ENCODE data around the gene PSMD3. TPM values are rescaled to one million over a fixed set of nuclear protein-coding genes. Genes with fewer than 3 reads are reported as not detected.

PSMD3 gene
- total and polyA plus RNA-seq, 4 donors, result 56.2 to 105 (median 84.8) TPM

GRCh38 chr17:40017422-40018080, 36.9 kb downstream of the PSMD3 start:
- peaks cover 0 to 58% (median 19%) of the 10 kb centered on the region in 5 donors for H3K4me1 ChIP-seq (ENCODE audit: control insufficient read depth in 5 of 5, insufficient read depth in 5 of 5, low read length in 5 of 5)
- ATAC-seq (ENCODE audit: insufficient read depth, low FRiP score), result no peak
- peak; percentile 29 to 54 (median 36) for DNase-seq
- no peaks in the 10 kb centered on the region for H3K27me3 ChIP-seq (ENCODE audit: control insufficient read depth in 3 of 3, insufficient read depth in 3 of 3, low read length in 2 of 3)
- TF ChIP-seq CTCF (IDR thresholded peaks at IDR 0.05; ENCODE audit: control extremely low read depth, extremely low read depth), result no peak
- no peaks in the 10 kb centered on the region for H3K9me3 ChIP-seq (ENCODE audit: control insufficient read depth in 4 of 4, insufficient read depth in 3 of 4, low read length in 3 of 4)
- H3K9ac ChIP-seq (ENCODE audit: insufficient read depth in 1 of 2, low read length in 2 of 2), result no peak overlapping the region
- H3K4me3 ChIP-seq, result no peak overlapping the region
- peaks cover 7 to 25% (median 9%) of the 10 kb centered on the region in 4 donors for H3K36me3 ChIP-seq (ENCODE audit: control insufficient read depth in 4 of 4, insufficient read depth in 4 of 4, low read length in 4 of 4)
- H3K27ac ChIP-seq (ENCODE audit: low read depth in 1 of 2, low read length in 1 of 2), result peak overlapping the region in 1 of 2 donors; percentile 55
- 45 to 60% methylated on average over 14 to 15 of the region's 15 CpGs for WGBS, 2 donors

DNA sequence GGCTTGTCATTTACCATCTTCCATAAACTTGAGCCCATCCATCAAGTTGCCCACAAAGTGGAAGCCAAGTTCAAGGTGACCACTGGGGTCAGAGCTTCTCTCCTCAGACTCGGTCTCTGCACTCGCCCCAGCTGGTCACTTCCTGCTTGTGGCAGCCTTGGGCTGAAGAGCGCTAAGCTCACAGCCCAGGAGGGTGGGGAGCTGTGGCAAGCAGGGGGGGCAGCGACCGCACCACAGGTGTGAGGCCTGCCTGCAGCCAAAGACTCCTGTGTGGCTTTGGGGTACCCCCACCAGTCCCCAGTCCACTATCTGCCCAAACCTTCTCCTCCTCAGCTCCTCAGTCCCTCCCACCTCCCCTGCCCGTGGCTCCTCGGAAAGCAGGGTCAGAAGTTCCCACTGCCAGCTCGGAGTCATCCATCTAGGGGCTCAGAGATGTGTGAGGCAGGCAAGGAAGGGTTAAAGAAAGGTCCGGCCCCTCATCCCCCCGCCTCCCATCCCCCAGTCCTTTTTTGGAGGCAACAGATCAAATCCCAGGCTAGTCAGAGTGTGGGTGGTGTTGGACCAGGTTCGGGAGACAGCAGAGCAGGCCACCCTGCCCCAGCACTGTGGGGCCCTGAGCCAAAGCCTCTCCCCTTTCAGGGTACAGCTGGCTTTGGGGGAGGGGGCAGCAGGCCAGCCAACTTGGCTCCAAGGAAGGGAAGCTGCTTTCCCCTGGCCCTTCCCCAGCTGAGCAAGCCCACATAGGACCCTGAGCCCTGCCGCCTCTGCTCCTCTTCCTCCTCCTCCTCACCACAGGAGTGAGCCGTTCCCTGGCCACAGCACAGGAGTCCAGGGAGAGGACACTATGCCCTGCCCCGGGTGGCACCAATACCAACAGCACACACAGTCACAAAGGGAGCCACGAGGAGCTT, 37.9 kb downstream of the PSMD3 start:
- 33 to 46% methylated on average over 15 of the region's 15 CpGs for WGBS, 2 donors
- Histone ChIP-seq H3K36me3 (ENCODE audit: control insufficient read depth in 4 of 4, insufficient read depth in 4 of 4, low read length in 4 of 4) (peaks cover 7 to 30% (median 13%) of the 10 kb centered on the region in 4 donors), H3K4me3 (no peak overlapping the region), H3K27me3 (ENCODE audit: control insufficient read depth in 3 of 3, insufficient read depth in 3 of 3, low read length in 2 of 3) (no peaks in the 10 kb centered on the region), H3K4me1 (ENCODE audit: control insufficient read depth in 5 of 5, insufficient read depth in 5 of 5, low read length in 5 of 5) (peaks cover 0 to 66% (median 27%) of the 10 kb centered on the region in 5 donors), H3K9ac (ENCODE audit: insufficient read depth in 1 of 2, low read length in 2 of 2) (no peak overlapping the region), H3K27ac (ENCODE audit: low read depth in 1 of 2, low read length in 1 of 2) (peak overlapping the region in 1 of 2 donors; percentile 55), H3K9me3 (ENCODE audit: control insufficient read depth in 4 of 4, insufficient read depth in 3 of 4, low read length in 3 of 4) (no peaks in the 10 kb centered on the region)
- DNase-seq, result peak; percentile 79 to 85 (median 84)
- TF ChIP-seq CTCF (IDR thresholded peaks at IDR 0.05; ENCODE audit: control extremely low read depth, extremely low read depth), result no peak
- ATAC-seq (ENCODE audit: insufficient read depth, low FRiP score), result no peak

- no peak for ATAC-seq (ENCODE audit: insufficient read depth, low FRiP score)
- Histone ChIP-seq H3K9ac (ENCODE audit: insufficient read depth in 1 of 2, low read length in 2 of 2) (no peak overlapping the region), H3K27me3 (ENCODE audit: control insufficient read depth in 3 of 3, insufficient read depth in 3 of 3, low read length in 2 of 3) (no peaks in the 10 kb centered on the region), H3K36me3 (ENCODE audit: control insufficient read depth in 4 of 4, insufficient read depth in 4 of 4, low read length in 4 of 4) (peaks cover 7 to 30% (median 13%) of the 10 kb centered on the region in 4 donors), H3K4me1 (ENCODE audit: control insufficient read depth in 5 of 5, insufficient read depth in 5 of 5, low read length in 5 of 5) (peaks cover 0 to 69% (median 25%) of the 10 kb centered on the region in 5 donors), H3K4me3 (no peak overlapping the region), H3K27ac (ENCODE audit: low read depth in 1 of 2, low read length in 1 of 2) (peak overlapping the region in 1 of 2 donors; percentile 55), H3K9me3 (ENCODE audit: control insufficient read depth in 4 of 4, insufficient read depth in 3 of 4, low read length in 3 of 4) (no peaks in the 10 kb centered on the region)
- DNase-seq, result peak; percentile 43 to 65 (median 59)
- no peak for TF ChIP-seq CTCF (IDR thresholded peaks at IDR 0.05; ENCODE audit: control extremely low read depth, extremely low read depth)
- WGBS, 2 donors, result 65 to 78% methylated on average over 24 of the region's 24 CpGs
Measured at GRCh38 chr17:40019140-40019991, 38.8 kb downstream of the PSMD3 start.
